NCI-H2081 treated with DMSO at 0.1 percent for 48 hours (cell line): ENCODE data around the gene ABHD15.

Experiments
- DNase-seq: peaks from one replicate; lab custom pipeline; 2025; lab: John Stamatoyannopoulos, UW

The ABHD15 gene

DNA sequence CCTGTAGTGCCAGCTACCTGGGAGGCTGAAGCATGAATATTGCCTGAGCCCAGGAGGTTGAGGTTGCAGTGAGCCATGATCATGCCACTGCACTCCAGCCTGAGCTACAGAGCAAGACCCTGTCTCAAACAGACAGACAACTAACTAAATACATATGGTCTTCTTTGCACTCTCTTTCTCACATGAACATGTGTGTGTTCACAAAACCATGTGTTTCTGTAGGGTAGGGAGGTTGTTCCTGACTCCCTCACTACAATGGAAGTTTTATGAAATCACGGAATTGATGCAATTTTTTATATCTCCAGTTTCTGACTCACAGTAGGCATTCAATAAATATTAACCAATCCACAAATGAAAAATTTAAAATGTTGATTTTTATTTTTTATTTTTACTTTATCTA, 48.5 kb downstream of the ABHD15 start:
- no peak for DNase-seq

DNA sequence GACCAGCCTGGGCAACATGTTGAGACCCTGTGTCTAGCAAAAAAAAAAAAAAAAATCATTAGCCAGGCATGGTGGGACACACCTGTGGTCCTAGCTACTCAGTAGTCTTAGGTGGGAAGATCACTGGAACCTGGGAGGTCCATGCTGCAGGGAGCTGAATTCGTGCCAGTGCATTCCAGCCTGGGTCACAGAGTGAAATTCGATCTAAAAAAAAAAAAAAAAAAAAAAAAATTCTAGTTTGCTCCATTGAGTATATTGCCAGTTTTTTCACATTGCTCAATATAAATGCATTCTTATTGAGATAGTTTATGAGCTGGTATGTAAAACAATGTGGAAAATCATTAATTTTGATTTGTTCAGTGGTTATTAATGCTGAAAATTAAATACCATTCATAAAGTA, 52.0 kb downstream of the ABHD15 start:
- no peak for DNase-seq

DNA sequence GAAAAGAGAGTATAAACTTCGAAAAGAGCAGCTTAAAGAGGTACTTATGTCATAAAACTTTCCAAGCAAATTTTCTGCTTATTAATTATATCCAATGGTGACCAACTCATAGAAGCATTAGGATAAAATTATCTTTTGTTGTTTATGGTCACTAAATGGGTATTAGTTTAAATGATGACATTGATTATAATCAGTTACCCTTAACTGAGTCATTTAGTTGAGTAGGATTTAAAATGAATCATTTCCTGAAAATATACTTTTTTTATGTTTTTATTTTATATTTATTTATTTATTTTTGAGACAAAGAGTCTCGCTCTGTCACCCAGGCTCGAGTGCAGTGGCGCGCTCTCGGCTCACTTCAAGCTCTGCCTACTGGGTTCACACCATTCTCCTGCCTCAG, 55.9 kb downstream of the ABHD15 start:
- DNase-seq = no peak
